Keratinocyte (primary cell): ENCODE data around the gene DAB1. TPM values are rescaled to one million over a fixed set of nuclear protein-coding genes. Genes with fewer than 3 reads are reported as not detected.

Source experiments
- DNase-seq: peaks from one replicate; pipeline ENCODE4 v3.0.0-alpha.2; 2011; ENCODE audit warnings: low read depth, missing footprints, low spot score
- FAIRE-seq: peaks from 2 replicates; lab custom pipeline; 2011; peaks lifted over from hg19 to GRCh38; lab: Jason Lieb, UNC
- H2AFZ ChIP-seq: 2 replicates; pipeline ENCODE4 v1.6.0; 2012; ENCODE audit warnings: low read length, control low read depth, inconsistent platforms; ENCODE audit not compliant: control insufficient read depth
- H3K27ac ChIP-seq: 2 replicates; pipeline ENCODE4 v1.5.1; 2011; ENCODE audit warnings: low read length; ENCODE audit not compliant: control insufficient read depth, insufficient read depth
- H3K27me3 ChIP-seq: 3 replicates; pipeline ENCODE4 v1.6.0; 2011; ENCODE audit warnings: low read length; ENCODE audit not compliant: control insufficient read depth, insufficient read depth; ENCODE audit errors: extremely low read depth
- H3K36me3 ChIP-seq, 2 experiments: 2 replicates in 1 of 2; 3 replicates in 1 of 2; pipeline ENCODE4 v1.5.1; 2011; ENCODE audit warnings: low read length in 2 of 2, mild to moderate bottlenecking in 1 of 2; ENCODE audit not compliant: control insufficient read depth in 2 of 2, insufficient read depth in 2 of 2; ENCODE audit errors: extremely low read depth in 1 of 2
- H3K4me1 ChIP-seq: 3 replicates; pipeline ENCODE4 v1.5.1; 2011; ENCODE audit warnings: low read length; ENCODE audit not compliant: control insufficient read depth, insufficient read depth; ENCODE audit errors: extremely low read depth
- H3K4me2 ChIP-seq: 3 replicates; pipeline ENCODE4 v1.6.0; 2011; ENCODE audit warnings: low read depth, low read length; ENCODE audit not compliant: control insufficient read depth, insufficient read depth; ENCODE audit errors: extremely low read depth
- H3K4me3 ChIP-seq, 3 experiments: fragments of 200-600 bp in 1 of 3; sonication (generic) in 1 of 3; 2 replicates in 2 of 3; 3 replicates in 1 of 3; pipeline ENCODE4 v1.5.1; 2011 to 2016; ENCODE audit warnings: low read length in 3 of 3, mild to moderate bottlenecking in 3 of 3, control low read depth in 2 of 3, inconsistent platforms in 1 of 3, low read depth in 1 of 3, mixed read lengths in 1 of 3, mixed run types in 1 of 3, moderate library complexity in 1 of 3; ENCODE audit not compliant: control insufficient read depth in 2 of 3, insufficient read depth in 2 of 3; ENCODE audit errors: extremely low read depth in 1 of 3
- H3K79me2 ChIP-seq: 2 replicates; pipeline ENCODE4 v1.6.0; 2012; ENCODE audit warnings: low read length; ENCODE audit not compliant: control insufficient read depth, insufficient read depth
- H3K9ac ChIP-seq: 3 replicates; pipeline ENCODE4 v1.6.0; 2011; ENCODE audit warnings: low read length; ENCODE audit not compliant: control insufficient read depth, insufficient read depth; ENCODE audit errors: extremely low read depth
- H3K9me1 ChIP-seq: 3 replicates; pipeline ENCODE4 v1.6.0; 2011; ENCODE audit warnings: low read length; ENCODE audit not compliant: control insufficient read depth, insufficient read depth; ENCODE audit errors: extremely low read depth
- H3K9me3 ChIP-seq: 2 replicates; pipeline ENCODE4 v1.5.1; 2012; ENCODE audit warnings: low read depth, low read length; ENCODE audit not compliant: control insufficient read depth
- H4K20me1 ChIP-seq: 3 replicates; pipeline ENCODE4 v1.6.0; 2011; ENCODE audit warnings: low read length; ENCODE audit not compliant: control insufficient read depth, insufficient read depth; ENCODE audit errors: extremely low read depth
- CTCF ChIP-seq, 3 experiments: IDR thresholded peaks in 1 of 3; conservative IDR thresholded peaks in 1 of 3; optimal IDR thresholded peaks in 1 of 3; 2 replicates in 2 of 3; 3 replicates in 1 of 3; pipeline versions ENCODE3 to v1.5.1; 2011; ENCODE audit warnings: low read length in 3 of 3, mild to moderate bottlenecking in 3 of 3, moderate library complexity in 2 of 3, control low read depth in 1 of 3, inconsistent platforms in 1 of 3; ENCODE audit not compliant: insufficient read depth in 2 of 3; ENCODE audit errors: extremely low read depth in 1 of 3
- EZH2 ChIP-seq: IDR thresholded peaks from one replicate; pipeline ENCODE4 v1.6.1; 2012; ENCODE audit warnings: inconsistent platforms, mild to moderate bottlenecking, low read length, moderate library complexity
- dilution Hi-C: fragments of 300-500 bp; cut with MboI; formaldehyde crosslinking; loops from one replicate; pipeline ENCODE4 v1.7.0; 2020; ENCODE audit warnings: low sequenced_read_pairs; ENCODE audit not compliant: extremely low pct_ligation_motif_present
- polyA plus RNA-seq, 5 experiments: library from polyadenylated mRNA; depleted of rRNA in 3 of 5; stranded (reverse) in 3 of 5; stranded (forward) in 1 of 5; unstranded in 1 of 5; fragments of >200 nt; gene quantifications; 1 replicate in 1 of 5; 2 replicates in 3 of 5; 3 replicates in 1 of 5; pipeline versions ENCODE4 v1.2.1 to v1.2.3, GENCODE V29; 2011 to 2012; ENCODE audit warnings: missing spikeins in 2 of 5, low read depth in 1 of 5, low replicate concordance in 1 of 5

Gene DAB1
- polyA plus RNA-seq, 1 donor (not counting 4 experiments of a cell fraction or from before 2014, with no cell fraction given), result 0.01 TPM

GRCh38 chr1:56964349-56965017, 459.4 kb downstream of the DAB1 start:
- H3K4me2 ChIP-seq, result no peak overlapping the region
- no peak overlapping the region for H3K4me3 ChIP-seq
- no peaks in the 10 kb centered on the region for H4K20me1 ChIP-seq
- H3K36me3 ChIP-seq, result no peaks in the 10 kb centered on the region
- no peaks in the 10 kb centered on the region for H3K4me1 ChIP-seq
- no peak overlapping the region for H2AFZ ChIP-seq
- H3K9me3 ChIP-seq, result no peaks in the 10 kb centered on the region
- H3K9me1 ChIP-seq, result no peaks in the 10 kb centered on the region
- TF ChIP-seq EZH2, result no peak
- TF ChIP-seq CTCF (optimal IDR thresholded peaks at IDR 0.05 in 1 of 3, IDR thresholded peaks at IDR 0.05 in 1 of 3, conservative IDR thresholded peaks at IDR 0.05 in 1 of 3; ENCODE audit: extremely low read depth in 1 of 3, insufficient read depth in 2 of 3, low read length in 3 of 3), result no peak
- H3K79me2 ChIP-seq, result no peaks in the 10 kb centered on the region
- dilution Hi-C loops, result no loop called here
- DNase-seq (no peak), FAIRE-seq (no peak)
- no peaks in the 10 kb centered on the region for H3K27me3 ChIP-seq
- no peak overlapping the region for H3K9ac ChIP-seq
- no peak overlapping the region for H3K27ac ChIP-seq

GRCh38 chr1:56963667-56964066, 460.2 kb downstream of the DAB1 start:
- DNase-seq, result no peak
- TF ChIP-seq CTCF (optimal IDR thresholded peaks at IDR 0.05 in 1 of 3, IDR thresholded peaks at IDR 0.05 in 1 of 3, conservative IDR thresholded peaks at IDR 0.05 in 1 of 3; ENCODE audit: extremely low read depth in 1 of 3, insufficient read depth in 2 of 3, low read length in 3 of 3), result no peak
- no peak for TF ChIP-seq EZH2
- Histone ChIP-seq H3K79me2 (no peaks in the 10 kb centered on the region), H3K4me1 (no peaks in the 10 kb centered on the region), H3K4me2 (no peak overlapping the region), H2AFZ (no peak overlapping the region), H3K27me3 (no peaks in the 10 kb centered on the region), H3K36me3 (no peaks in the 10 kb centered on the region), H3K9me1 (no peaks in the 10 kb centered on the region), H3K9me3 (no peaks in the 10 kb centered on the region), H3K27ac (no peak overlapping the region), H3K9ac (no peak overlapping the region), H3K4me3 (no peak overlapping the region), H4K20me1 (no peaks in the 10 kb centered on the region)
- dilution Hi-C loops, result no loop called here
- FAIRE-seq, result no peak
